ENCODE measurements around the gene UBE2A.

Gene UBE2A

GRCh38 chrX:119622356-119623232 lies 48.2 kb downstream of the UBE2A start:
- Histone ChIP-seq H3K9me3 (ENCODE audit: low read depth, low read length) (no peaks in the 10 kb centered on the region), H3K4me3 (no peak overlapping the region), H3K36me3 (ENCODE audit: insufficient read depth, low read length) (no peaks in the 10 kb centered on the region), H3K27ac (no peak overlapping the region), H3K9ac (ENCODE audit: insufficient read length) (no peak overlapping the region)
- DNase-seq (ENCODE audit: low read depth, low spot score): no peak
- no peak for TF ChIP-seq FOXP2 (optimal IDR thresholded peaks at IDR 0.05; ENCODE audit: control extremely low read depth, extremely low read length, insufficient read depth)
- TF ChIP-seq POLR2AphosphoS5 (IDR thresholded peaks at IDR 0.05; ENCODE audit: borderline replicate concordance, low read depth, low read length): no peak
- no peak for TF ChIP-seq EZH2 (IDR thresholded peaks at IDR 0.05)

- TF ChIP-seq FOXP2 (optimal IDR thresholded peaks at IDR 0.05; ENCODE audit: control extremely low read depth, extremely low read length, insufficient read depth): no peak
- no peak for TF ChIP-seq POLR2AphosphoS5 (IDR thresholded peaks at IDR 0.05; ENCODE audit: borderline replicate concordance, low read depth, low read length)
- TF ChIP-seq EZH2 (IDR thresholded peaks at IDR 0.05): no peak
- no peaks in the 10 kb centered on the region for H3K9me3 ChIP-seq (ENCODE audit: low read depth, low read length)
- H3K27ac ChIP-seq: no peak overlapping the region
- H3K4me3 ChIP-seq: no peak overlapping the region
- no peak for DNase-seq (ENCODE audit: low read depth, low spot score)
- no peak overlapping the region for H3K9ac ChIP-seq (ENCODE audit: insufficient read length)
- no peaks in the 10 kb centered on the region for H3K36me3 ChIP-seq (ENCODE audit: insufficient read depth, low read length)
Measured at GRCh38 chrX:119624417-119624816, 50.1 kb downstream of the UBE2A start.

GRCh38 chrX:119624951-119625668 lies 50.7 kb downstream of the UBE2A start:
- H3K27ac ChIP-seq: no peak overlapping the region
- no peaks in the 10 kb centered on the region for H3K9me3 ChIP-seq (ENCODE audit: low read depth, low read length)
- no peak overlapping the region for H3K4me3 ChIP-seq
- no peak for DNase-seq (ENCODE audit: low read depth, low spot score)
- TF ChIP-seq EZH2 (IDR thresholded peaks at IDR 0.05) (no peak), FOXP2 (optimal IDR thresholded peaks at IDR 0.05; ENCODE audit: control extremely low read depth, extremely low read length, insufficient read depth) (no peak), POLR2AphosphoS5 (IDR thresholded peaks at IDR 0.05; ENCODE audit: borderline replicate concordance, low read depth, low read length) (no peak)
- no peaks in the 10 kb centered on the region for H3K36me3 ChIP-seq (ENCODE audit: insufficient read depth, low read length)
- no peak overlapping the region for H3K9ac ChIP-seq (ENCODE audit: insufficient read length)

- DNase-seq (ENCODE audit: low read depth, low spot score): no peak
- Histone ChIP-seq H3K27ac (no peak overlapping the region), H3K36me3 (ENCODE audit: insufficient read depth, low read length) (no peaks in the 10 kb centered on the region), H3K9ac (ENCODE audit: insufficient read length) (no peak overlapping the region), H3K9me3 (ENCODE audit: low read depth, low read length) (no peaks in the 10 kb centered on the region), H3K4me3 (no peak overlapping the region)
- no peak for TF ChIP-seq FOXP2 (optimal IDR thresholded peaks at IDR 0.05; ENCODE audit: control extremely low read depth, extremely low read length, insufficient read depth)
- TF ChIP-seq EZH2 (IDR thresholded peaks at IDR 0.05): no peak
Measured at GRCh38 chrX:119625843-119626242, 51.5 kb downstream of the UBE2A start.

All from SK-N-MC (cell line).